A549 (cell line): ENCODE measurements around the gene COPG1. TPM values are rescaled to one million over a fixed set of nuclear protein-coding genes. Genes with fewer than 3 reads are reported as not detected.

Experiments used
- ATAC-seq, 2 experiments: fragments of 200-7000 bp in 1 of 2; fragments of >200 bp in 1 of 2; cut with Nextera tagmentation in 1 of 2; cut with Tn5 transposase in 1 of 2; 3 replicates each; pipeline versions ENCODE4 v1.8.0 to v1.9.1; 2018 to 2020; ENCODE audit warnings: mild to moderate bottlenecking in 1 of 2, moderate library complexity in 1 of 2
- CTCF ChIA-PET: fragments of 300-600 bp; sonication (Branson Sonifier 250); formaldehyde crosslinking; extraction: SDS; loops from one replicate; lab custom pipeline; 2021; ENCODE audit warnings: antibody characterized with exemption, inconsistent platforms; lab: Yijun Ruan, JAX
- POLR2A ChIA-PET: fragments of 350-600 bp; formaldehyde crosslinking; extraction: SDS; loops from one replicate; lab custom pipeline; 2021; ENCODE audit warnings: antibody characterized with exemption, inconsistent platforms; lab: Yijun Ruan, JAX
- DNase-seq, 2 experiments: peaks; one replicate each; pipeline versions ENCODE4 v3.0.0 to v3.0.0-alpha.2; 2011 to 2016; ENCODE audit warnings: low read depth in 1 of 2, low spot score in 1 of 2
- FAIRE-seq: peaks from 2 replicates; lab custom pipeline; 2011; peaks lifted over from hg19 to GRCh38; lab: Jason Lieb, UNC
- H3K27ac ChIP-seq, 2 experiments: fragments of >200 bp; sonication (Bioruptor Twin); formaldehyde crosslinking; 3 replicates each; pipeline ENCODE4 v1.5.1; 2016 to 2017
- H3K4me1 ChIP-seq: fragments of >200 bp; sonication (Bioruptor Twin); formaldehyde crosslinking; 3 replicates; pipeline ENCODE4 v1.6.1; 2016
- H3K4me2 ChIP-seq: fragments of >200 bp; sonication (Bioruptor Twin); formaldehyde crosslinking; 3 replicates; pipeline ENCODE4 v1.6.1; 2016
- H3K4me3 ChIP-seq: fragments of >200 bp; sonication (Bioruptor Twin); formaldehyde crosslinking; 3 replicates; pipeline ENCODE4 v1.5.1; 2016
- H3K9me3 ChIP-seq: fragments of >200 bp; sonication (Bioruptor Twin); formaldehyde crosslinking; 3 replicates; pipeline ENCODE4 v1.6.1; 2016
- EHF ChIP-seq: fragments of 250-450 bp; sonication (Bioruptor Pico); IDR thresholded peaks from 2 replicates; pipeline ENCODE4 v1.5.0; 2020; ENCODE audit warnings: mild to moderate bottlenecking
- FOXS1 ChIP-seq: fragments of 250-450 bp; sonication (Bioruptor Pico); IDR thresholded peaks from 2 replicates; pipeline ENCODE4 v1.5.0; 2020; ENCODE audit warnings: mild to moderate bottlenecking, moderate library complexity
- MAFK ChIP-seq: fragments of 450-650 bp; IDR thresholded peaks from 2 replicates; pipeline ENCODE4 v1.6.1; 2014; ENCODE audit not compliant: partially characterized antibody
- MYC ChIP-seq: IDR thresholded peaks from 2 replicates; pipeline ENCODE4 v1.6.1; 2012; ENCODE audit warnings: mild to moderate bottlenecking, inconsistent platforms, low read length, improper control_type of control experiment, borderline replicate concordance
- NR3C1 ChIP-seq: fragments of >200 bp; sonication (Bioruptor Twin); formaldehyde crosslinking; IDR thresholded peaks from 3 replicates; pipeline ENCODE4 v1.6.1; 2017
- POLR2A ChIP-seq: IDR thresholded peaks from 2 replicates; pipeline ENCODE4 v1.6.1; 2012; ENCODE audit warnings: mild to moderate bottlenecking, low read length
- RARB ChIP-seq: fragments of 250-450 bp; sonication (Bioruptor Pico); IDR thresholded peaks from 2 replicates; pipeline ENCODE4 v1.8.0; 2021; ENCODE audit warnings: mild to moderate bottlenecking, moderate library complexity
- SREBF2 ChIP-seq: fragments of 450-650 bp; IDR thresholded peaks from 2 replicates; pipeline ENCODE4 v1.6.1; 2014; ENCODE audit warnings: mild to moderate bottlenecking, moderate library complexity
- TFCP2L1 ChIP-seq: fragments of 250-450 bp; sonication (Bioruptor Pico); IDR thresholded peaks from 2 replicates; pipeline ENCODE4 v1.5.0; 2021; ENCODE audit warnings: mild to moderate bottlenecking
- ZNF302 ChIP-seq: fragments of 250-450 bp; sonication (Bioruptor Pico); IDR thresholded peaks from 2 replicates; pipeline ENCODE4 v1.9.0; 2021; ENCODE audit warnings: inconsistent platforms, mild to moderate bottlenecking, moderate library complexity
- ZSCAN20 ChIP-seq: fragments of 250-450 bp; sonication (Bioruptor Pico); IDR thresholded peaks from 2 replicates; pipeline ENCODE4 v1.8.0; 2022; ENCODE audit warnings: mild to moderate bottlenecking, moderate library complexity
- WGBS: methylation state at CpG from one replicate; pipeline ENCODE4 v1.1.6; 2017; ENCODE audit errors: missing lambda C conversion rate; 5-methylcytosine and 5-hydroxymethylcytosine counted together
- polyA plus RNA-seq, 4 experiments: library from polyadenylated mRNA; depleted of rRNA in 3 of 4; stranded (reverse); fragments of >200 nt; fragmentation: RNase III in 1 of 4; extraction: RNeasy Plus Mini Kit Qiagen cat#74134 plus additional on column Dnase treatment in 1 of 4; gene quantifications; 2 replicates in 3 of 4; 3 replicates in 1 of 4; pipeline ENCODE4 v1.2.3, GENCODE V29; 2011 to 2017
- TF ChIP-seq, protein P1 (sequence below): fragments of 450-650 bp; IDR thresholded peaks from 2 replicates; pipeline ENCODE4 v1.6.1; 2014; ENCODE audit warnings: antibody characterized with exemption
- TF ChIP-seq, protein P2 (sequence below): IDR thresholded peaks from 2 replicates; pipeline ENCODE4 v1.6.1; 2012
- TF ChIP-seq, protein P3 (sequence below): fragments of >200 bp; sonication (Bioruptor Twin); formaldehyde crosslinking; IDR thresholded peaks from 2 replicates; pipeline ENCODE4 v1.6.1; 2016
- TF ChIP-seq, protein P4 (sequence below): fragments of 250-450 bp; sonication (Bioruptor Pico); IDR thresholded peaks from 2 replicates; pipeline ENCODE4 v1.5.0; 2021; ENCODE audit warnings: mild to moderate bottlenecking, moderate library complexity, borderline replicate concordance
- TF ChIP-seq, protein P5 (sequence below): fragments of >200 bp; sonication (Bioruptor Twin); formaldehyde crosslinking; IDR thresholded peaks from 3 replicates; pipeline ENCODE4 v1.5.1; 2016

The COPG1 gene
- polyA plus RNA-seq, 2 of the 4 experiments (the other 2 are of a cell fraction): 80.6 to 90.2 TPM

DNA sequence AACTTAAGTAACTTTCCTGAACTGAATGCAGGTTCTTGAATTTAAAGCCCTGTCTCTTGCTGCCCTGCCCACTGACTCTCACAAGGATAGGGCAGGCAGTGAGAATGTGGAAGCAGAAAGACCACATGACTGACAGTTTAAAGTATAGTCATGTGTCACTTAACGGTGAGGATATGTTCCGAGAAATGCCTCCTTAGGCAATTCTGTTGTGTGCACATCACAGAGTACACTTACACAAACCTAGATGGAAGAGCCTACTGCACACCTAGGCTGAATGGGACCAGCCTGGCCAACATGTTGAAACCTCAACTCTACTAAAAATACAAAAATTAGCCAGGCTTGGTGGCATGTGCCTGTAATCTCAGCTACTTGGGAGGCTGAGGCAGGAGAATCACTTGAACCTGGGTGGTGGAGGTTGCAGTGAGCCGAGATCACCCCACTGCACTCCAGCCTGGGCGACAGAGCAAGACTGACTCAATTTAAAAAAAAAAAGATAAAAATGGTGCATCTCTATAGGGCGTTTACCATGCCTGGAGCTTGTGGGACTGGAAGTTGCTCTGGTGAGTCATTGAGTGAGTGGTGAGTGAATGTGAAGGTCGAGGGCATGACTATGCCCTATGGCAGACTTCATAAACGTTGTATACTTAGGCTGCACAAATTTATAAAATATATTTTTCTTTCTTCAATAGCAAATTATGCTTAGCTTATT lies 18.9 kb upstream of the COPG1 start (continued):
- TF ChIP-seq, protein P1, sequence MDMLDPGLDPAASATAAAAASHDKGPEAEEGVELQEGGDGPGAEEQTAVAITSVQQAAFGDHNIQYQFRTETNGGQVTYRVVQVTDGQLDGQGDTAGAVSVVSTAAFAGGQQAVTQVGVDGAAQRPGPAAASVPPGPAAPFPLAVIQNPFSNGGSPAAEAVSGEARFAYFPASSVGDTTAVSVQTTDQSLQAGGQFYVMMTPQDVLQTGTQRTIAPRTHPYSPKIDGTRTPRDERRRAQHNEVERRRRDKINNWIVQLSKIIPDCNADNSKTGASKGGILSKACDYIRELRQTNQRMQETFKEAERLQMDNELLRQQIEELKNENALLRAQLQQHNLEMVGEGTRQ: peak; percentile 57
- TF ChIP-seq EHF (CRISPR knock-in tag) (no peak), MYC (no peak), ZSCAN20 (CRISPR knock-in tag) (no peak), TFCP2L1 (CRISPR knock-in tag) (no peak)
- TF ChIP-seq, protein P2, sequence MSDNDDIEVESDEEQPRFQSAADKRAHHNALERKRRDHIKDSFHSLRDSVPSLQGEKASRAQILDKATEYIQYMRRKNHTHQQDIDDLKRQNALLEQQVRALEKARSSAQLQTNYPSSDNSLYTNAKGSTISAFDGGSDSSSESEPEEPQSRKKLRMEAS: peak; percentile 53
- TF ChIP-seq, protein P3, sequence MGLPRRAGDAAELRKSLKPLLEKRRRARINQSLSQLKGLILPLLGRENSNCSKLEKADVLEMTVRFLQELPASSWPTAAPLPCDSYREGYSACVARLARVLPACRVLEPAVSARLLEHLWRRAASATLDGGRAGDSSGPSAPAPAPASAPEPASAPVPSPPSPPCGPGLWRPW: no peak
- TF ChIP-seq, all 56 proteins: peak for 5

DNA sequence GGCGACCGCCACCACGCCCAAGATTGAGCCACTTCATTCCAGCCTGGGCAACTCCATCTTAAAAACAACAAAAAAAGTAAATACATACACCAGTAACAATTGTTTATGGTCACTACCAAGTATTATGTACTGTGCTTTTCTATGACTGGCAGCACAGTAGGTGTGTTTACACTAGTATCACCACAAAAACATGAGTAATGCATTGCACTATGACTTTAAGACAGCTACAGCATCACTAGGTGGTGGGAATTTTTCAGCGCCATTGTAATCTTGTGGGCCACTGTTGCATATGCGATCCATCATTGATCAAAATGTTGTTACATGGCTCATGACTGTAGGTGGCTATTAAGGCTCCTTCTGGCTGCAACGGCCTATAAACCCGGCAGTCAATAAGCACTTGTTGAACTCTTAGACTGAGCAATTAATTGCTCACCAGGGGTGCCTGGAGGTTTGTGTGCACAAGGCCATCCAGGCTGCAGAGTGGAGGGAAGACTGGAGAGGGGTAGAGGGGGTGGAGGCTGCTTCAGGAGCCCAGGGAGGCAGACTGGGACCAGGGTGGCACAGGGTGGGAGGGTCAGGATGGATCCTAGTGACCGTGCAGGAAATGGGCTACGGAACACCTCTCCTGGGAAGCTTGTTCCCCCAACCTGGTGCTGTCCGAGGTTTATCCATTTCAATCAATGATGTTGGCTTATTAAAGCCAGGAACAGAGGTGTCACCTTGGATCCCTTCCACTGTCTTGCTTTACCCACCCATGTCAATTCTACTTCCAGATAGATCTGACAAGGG lies 17.9 kb upstream of the COPG1 start:
- TF ChIP-seq ZNF302 (no peak), MAFK (no peak), SREBF2 (no peak), RARB (no peak), POLR2A (no peak), FOXS1 (CRISPR knock-in tag) (no peak)
- TF ChIP-seq, protein P4, sequence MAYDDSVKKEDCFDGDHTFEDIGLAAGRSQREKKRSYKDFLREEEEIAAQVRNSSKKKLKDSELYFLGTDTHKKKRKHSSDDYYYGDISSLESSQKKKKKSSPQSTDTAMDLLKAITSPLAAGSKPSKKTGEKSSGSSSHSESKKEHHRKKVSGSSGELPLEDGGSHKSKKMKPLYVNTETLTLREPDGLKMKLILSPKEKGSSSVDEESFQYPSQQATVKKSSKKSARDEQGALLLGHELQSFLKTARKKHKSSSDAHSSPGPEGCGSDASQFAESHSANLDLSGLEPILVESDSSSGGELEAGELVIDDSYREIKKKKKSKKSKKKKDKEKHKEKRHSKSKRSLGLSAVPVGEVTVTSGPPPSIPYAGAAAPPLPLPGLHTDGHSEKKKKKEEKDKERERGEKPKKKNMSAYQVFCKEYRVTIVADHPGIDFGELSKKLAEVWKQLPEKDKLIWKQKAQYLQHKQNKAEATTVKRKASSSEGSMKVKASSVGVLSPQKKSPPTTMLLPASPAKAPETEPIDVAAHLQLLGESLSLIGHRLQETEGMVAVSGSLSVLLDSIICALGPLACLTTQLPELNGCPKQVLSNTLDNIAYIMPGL (CRISPR knock-in tag): no peak
- TF ChIP-seq, protein P5, sequence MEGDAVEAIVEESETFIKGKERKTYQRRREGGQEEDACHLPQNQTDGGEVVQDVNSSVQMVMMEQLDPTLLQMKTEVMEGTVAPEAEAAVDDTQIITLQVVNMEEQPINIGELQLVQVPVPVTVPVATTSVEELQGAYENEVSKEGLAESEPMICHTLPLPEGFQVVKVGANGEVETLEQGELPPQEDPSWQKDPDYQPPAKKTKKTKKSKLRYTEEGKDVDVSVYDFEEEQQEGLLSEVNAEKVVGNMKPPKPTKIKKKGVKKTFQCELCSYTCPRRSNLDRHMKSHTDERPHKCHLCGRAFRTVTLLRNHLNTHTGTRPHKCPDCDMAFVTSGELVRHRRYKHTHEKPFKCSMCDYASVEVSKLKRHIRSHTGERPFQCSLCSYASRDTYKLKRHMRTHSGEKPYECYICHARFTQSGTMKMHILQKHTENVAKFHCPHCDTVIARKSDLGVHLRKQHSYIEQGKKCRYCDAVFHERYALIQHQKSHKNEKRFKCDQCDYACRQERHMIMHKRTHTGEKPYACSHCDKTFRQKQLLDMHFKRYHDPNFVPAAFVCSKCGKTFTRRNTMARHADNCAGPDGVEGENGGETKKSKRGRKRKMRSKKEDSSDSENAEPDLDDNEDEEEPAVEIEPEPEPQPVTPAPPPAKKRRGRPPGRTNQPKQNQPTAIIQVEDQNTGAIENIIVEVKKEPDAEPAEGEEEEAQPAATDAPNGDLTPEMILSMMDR: no peak
- 78% methylated on average over 10 of the region's 10 CpGs for WGBS
- Histone ChIP-seq H3K4me2 (peak overlapping the region; percentile 11; the same call in 2 of the 3 replicates), H3K27ac (peak overlapping the region; percentile 58 to 88), H3K4me3 (no peak overlapping the region), H3K9me3 (no peaks in the 10 kb centered on the region), H3K4me1 (peaks cover 45% of the 10 kb centered on the region)
- DNase-seq (peak in 1 of 2 experiments; percentile 29), FAIRE-seq (no peak), ATAC-seq (no peak)
- ChIA-PET POLR2A (interaction anchor here (0.7 to 1.2 kb wide), 7 partner anchors 14 to 110 kb away, joined by 3 to 6 read pairs (median 3); partner anchors contain the start of genes CNBP, COPG1 and RAB43), CTCF (interaction anchor here (0.6 to 11.5 kb wide), 7 partner anchors 8 to 261 kb away, joined by 3 to 82 read pairs (median 5); no protein-coding TSS in a partner anchor)

DNA sequence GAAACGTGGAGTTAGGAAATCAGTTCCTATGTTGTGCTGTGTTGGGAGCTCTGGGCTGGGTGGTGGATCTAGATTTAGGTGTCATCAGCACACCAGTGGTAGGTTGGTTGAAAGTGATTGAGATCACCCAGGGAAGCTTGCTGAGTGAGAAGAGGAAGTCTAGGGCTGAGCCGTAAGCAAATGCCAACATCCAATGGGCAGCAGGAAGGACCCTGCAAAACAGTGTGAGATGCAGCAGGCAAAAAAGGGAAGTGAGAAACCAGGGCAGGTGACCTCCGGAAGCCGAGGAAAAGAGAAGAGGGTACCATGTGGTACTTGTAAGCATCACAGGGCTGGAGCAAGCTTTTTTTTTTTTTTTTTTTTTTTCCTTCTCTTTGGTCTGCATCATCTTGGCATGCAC lies 15.9 kb upstream of the COPG1 start:
- no peaks in the 10 kb centered on the region for H3K9me3 ChIP-seq

More for the DNA sequence above, 15.9 kb upstream of the COPG1 start:
- FAIRE-seq (no peak), DNase-seq (no peak), ATAC-seq (no peak)
- WGBS: 82% methylated on average over 4 of the region's 4 CpGs
- Histone ChIP-seq H3K27ac (peak overlapping the region; percentile 21 to 35; a peak in 2 of 6 replicates), H3K4me1 (peaks cover 33% of the 10 kb centered on the region), H3K4me3 (no peak overlapping the region), H3K4me2 (no peak overlapping the region)
- POLR2A ChIA-PET: interaction anchor here (0.6 to 1.1 kb wide), 2 partner anchors 16 to 50 kb away, joined by 5 read pairs; partner anchors contain the start of genes CNBP and COPG1
- CTCF ChIA-PET: interaction anchor here (1.7 to 11.5 kb wide), 2 partner anchors 12 to 180 kb away, joined by 4 to 82 read pairs; no protein-coding TSS in a partner anchor
- TF ChIP-seq NR3C1: no peak
- TF ChIP-seq ZNF302: no peak
